22Rv1 (cell line): ENCODE measurements around the gene ERO1A.

Source experiments
- ZFX ChIP-seq: fragments of 450-650 bp; IDR thresholded peaks from 2 replicates; pipeline ENCODE4 v1.6.1; 2017; ENCODE audit warnings: antibody characterized with exemption, borderline replicate concordance
- TF ChIP-seq, protein P1 (sequence below): fragments of 450-650 bp; IDR thresholded peaks from 2 replicates; pipeline ENCODE4 v1.5.1; 2017; ENCODE audit warnings: mild to moderate bottlenecking

DNA sequence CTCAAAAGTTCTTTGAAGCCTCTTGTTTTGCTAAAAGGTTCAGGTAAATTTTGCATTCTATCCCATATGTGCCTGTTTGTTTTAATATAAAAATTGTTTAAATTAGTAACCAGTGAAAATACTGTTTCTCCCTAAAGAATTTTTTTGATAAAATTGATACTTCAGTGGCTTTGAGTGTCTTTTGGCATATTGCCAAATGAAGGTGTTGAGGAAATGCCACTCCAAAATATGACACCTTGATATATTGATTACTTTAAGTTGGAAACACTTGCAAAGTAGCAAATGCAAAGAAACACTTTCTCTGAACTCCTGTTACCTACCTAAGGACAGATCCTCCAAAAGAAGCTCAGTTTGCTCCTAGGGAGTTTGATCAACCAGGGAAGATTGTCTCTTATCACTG lies 43.1 kb upstream of the ERO1A start:
- TF ChIP-seq, protein P1, sequence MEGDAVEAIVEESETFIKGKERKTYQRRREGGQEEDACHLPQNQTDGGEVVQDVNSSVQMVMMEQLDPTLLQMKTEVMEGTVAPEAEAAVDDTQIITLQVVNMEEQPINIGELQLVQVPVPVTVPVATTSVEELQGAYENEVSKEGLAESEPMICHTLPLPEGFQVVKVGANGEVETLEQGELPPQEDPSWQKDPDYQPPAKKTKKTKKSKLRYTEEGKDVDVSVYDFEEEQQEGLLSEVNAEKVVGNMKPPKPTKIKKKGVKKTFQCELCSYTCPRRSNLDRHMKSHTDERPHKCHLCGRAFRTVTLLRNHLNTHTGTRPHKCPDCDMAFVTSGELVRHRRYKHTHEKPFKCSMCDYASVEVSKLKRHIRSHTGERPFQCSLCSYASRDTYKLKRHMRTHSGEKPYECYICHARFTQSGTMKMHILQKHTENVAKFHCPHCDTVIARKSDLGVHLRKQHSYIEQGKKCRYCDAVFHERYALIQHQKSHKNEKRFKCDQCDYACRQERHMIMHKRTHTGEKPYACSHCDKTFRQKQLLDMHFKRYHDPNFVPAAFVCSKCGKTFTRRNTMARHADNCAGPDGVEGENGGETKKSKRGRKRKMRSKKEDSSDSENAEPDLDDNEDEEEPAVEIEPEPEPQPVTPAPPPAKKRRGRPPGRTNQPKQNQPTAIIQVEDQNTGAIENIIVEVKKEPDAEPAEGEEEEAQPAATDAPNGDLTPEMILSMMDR = no peak
- TF ChIP-seq ZFX = no peak
